GM23338 (cell line): ENCODE results near the gene KLF7. TPM values are rescaled to one million over a fixed set of nuclear protein-coding genes. Genes with fewer than 3 reads are reported as not detected.

Experiments used
- ATAC-seq: fragments of 200-7000 bp; cut with Tn5 transposase; 3 replicates; pipeline ENCODE4 v1.9.1; 2020
- DNase-seq: peaks from one replicate; pipeline ENCODE4 v3.0.0-alpha.2; 2015; ENCODE audit warnings: low spot score
- H2AFZ ChIP-seq: fragments of 200-600 bp; sonication (generic); 2 replicates; pipeline ENCODE4 v1.8.0; 2016; ENCODE audit warnings: antibody characterized with exemption, mild to moderate bottlenecking, moderate library complexity
- H3F3A ChIP-seq: fragments of 200-600 bp; sonication (generic); replicated peaks from 2 replicates; pipeline ENCODE4 v1.8.0; 2017; ENCODE audit warnings: antibody characterized with exemption, mixed run types, low read depth
- H3K27ac ChIP-seq: fragments of 200-600 bp; sonication (generic); 2 replicates; pipeline ENCODE4 v1.6.1; 2016; ENCODE audit warnings: low read depth
- H3K27me3 ChIP-seq: fragments of 200-600 bp; sonication (generic); 2 replicates; pipeline ENCODE4 v1.8.0; 2016; ENCODE audit warnings: mild to moderate bottlenecking, mixed run types, moderate library complexity; ENCODE audit not compliant: insufficient read depth
- H3K36me3 ChIP-seq: fragments of 200-600 bp; sonication (generic); 2 replicates; pipeline ENCODE4 v1.8.0; 2016; ENCODE audit warnings: mild to moderate bottlenecking; ENCODE audit not compliant: insufficient read depth
- H3K4me1 ChIP-seq: fragments of 200-600 bp; sonication (generic); 2 replicates; pipeline ENCODE4 v1.8.0; 2016; ENCODE audit warnings: mild to moderate bottlenecking, moderate library complexity; ENCODE audit not compliant: insufficient read depth
- H3K4me2 ChIP-seq: fragments of 200-600 bp; sonication (generic); 2 replicates; pipeline ENCODE4 v1.7.1; 2017; ENCODE audit warnings: mixed run types
- H3K4me3 ChIP-seq: fragments of 200-600 bp; sonication (generic); 2 replicates; pipeline ENCODE4 v1.6.1; 2016; ENCODE audit warnings: mixed run types
- H3K79me2 ChIP-seq: fragments of 200-600 bp; sonication (generic); replicated peaks from 2 replicates; pipeline ENCODE4 v1.8.0; 2017; ENCODE audit warnings: mild to moderate bottlenecking; ENCODE audit not compliant: insufficient read depth
- H3K9me2 ChIP-seq: fragments of 200-600 bp; sonication (generic); 2 replicates; pipeline ENCODE4 v1.8.0; 2017; ENCODE audit not compliant: insufficient read depth
- H4K20me1 ChIP-seq: fragments of 200-600 bp; sonication (generic); replicated peaks from 2 replicates; pipeline ENCODE4 v1.8.0; 2017; ENCODE audit warnings: mild to moderate bottlenecking; ENCODE audit not compliant: insufficient read depth
- H3K27ac Mint-ChIP-seq: 2 replicates; pipeline ENCODE4 v1.8.0; 2020; ENCODE audit warnings: inconsistent platforms, mild to moderate bottlenecking, moderate library complexity, mixed read lengths
- H3K27me3 Mint-ChIP-seq: 3 replicates; pipeline ENCODE4 v1.8.0; 2022; ENCODE audit warnings: low read depth, mild to moderate bottlenecking, moderate library complexity, mixed read lengths, inconsistent platforms; ENCODE audit not compliant: insufficient read depth, poor library complexity
- H3K36me3 Mint-ChIP-seq: 3 replicates; pipeline ENCODE4 v1.8.0; 2021; ENCODE audit warnings: low read depth, mild to moderate bottlenecking, inconsistent platforms, moderate library complexity, mixed read lengths
- H3K4me1 Mint-ChIP-seq: 3 replicates; pipeline ENCODE4 v1.8.0; 2020; ENCODE audit warnings: mild to moderate bottlenecking, inconsistent platforms, mixed read lengths
- H3K4me3 Mint-ChIP-seq: 3 replicates; pipeline ENCODE4 v1.8.0; 2021; ENCODE audit warnings: moderate library complexity, mild to moderate bottlenecking, inconsistent platforms, mixed read lengths
- H3K9me3 Mint-ChIP-seq: 3 replicates; pipeline ENCODE4 v1.8.0; 2020; ENCODE audit warnings: moderate library complexity, mild to moderate bottlenecking, inconsistent platforms, mixed read lengths
- CREB1 ChIP-seq: fragments of 250-450 bp; sonication (Bioruptor Pico); IDR thresholded peaks from 2 replicates; pipeline ENCODE4 v1.5.0; 2020; ENCODE audit warnings: low read depth, mild to moderate bottlenecking, moderate library complexity
- CTCF ChIP-seq, 2 experiments: fragments of 200-600 bp in 1 of 2; sonication (generic) in 1 of 2; conservative IDR thresholded peaks; 2 replicates each; pipeline versions ENCODE4 v1.5.1 to v1.6.1; 2016 to 2017; ENCODE audit warnings: antibody characterized with exemption in 2 of 2, low read depth in 2 of 2, mild to moderate bottlenecking in 2 of 2, moderate library complexity in 1 of 2
- ETS1 ChIP-seq: IDR thresholded peaks from 2 replicates; pipeline ENCODE4 v1.6.1; 2016; ENCODE audit warnings: antibody characterized with exemption
- EZH2 ChIP-seq: fragments of 200-600 bp; sonication (generic); IDR thresholded peaks from one replicate; pipeline ENCODE4 v1.8.0; 2017; ENCODE audit warnings: antibody characterized with exemption, mild to moderate bottlenecking, low read depth; ENCODE audit not compliant: unreplicated experiment
- EZH2phosphoT487 ChIP-seq: fragments of 200-600 bp; sonication (generic); IDR thresholded peaks from one replicate; pipeline ENCODE4 v1.8.1; 2018; ENCODE audit warnings: antibody characterized with exemption; ENCODE audit not compliant: unreplicated experiment
- JUNB ChIP-seq: IDR thresholded peaks from one replicate; pipeline ENCODE4 v1.6.1; 2016; ENCODE audit warnings: antibody characterized with exemption; ENCODE audit not compliant: unreplicated experiment
- NANOG ChIP-seq: IDR thresholded peaks from 2 replicates; pipeline ENCODE4 v1.6.1; 2016; ENCODE audit warnings: antibody characterized with exemption, borderline replicate concordance
- POLR2AphosphoS5 ChIP-seq: IDR thresholded peaks from 2 replicates; pipeline ENCODE4 v1.6.1; 2016; ENCODE audit warnings: antibody characterized with exemption, low read depth
- STAT1 ChIP-seq: IDR thresholded peaks from one replicate; pipeline ENCODE4 v1.6.1; 2016; ENCODE audit warnings: antibody characterized with exemption; ENCODE audit not compliant: unreplicated experiment
- ZNF114 ChIP-seq: fragments of 250-450 bp; sonication (Bioruptor Pico); IDR thresholded peaks from 2 replicates; pipeline ENCODE4 v1.5.0; 2020; ENCODE audit warnings: mild to moderate bottlenecking, moderate library complexity
- ZNF331 ChIP-seq: fragments of 250-450 bp; sonication (Bioruptor Pico); IDR thresholded peaks from 2 replicates; pipeline ENCODE4 v1.5.0; 2020; ENCODE audit warnings: low read depth, mild to moderate bottlenecking, moderate library complexity
- polyA plus RNA-seq: library from polyadenylated mRNA; unstranded; fragments of >200 nt; fragmentation: Nextera tagmentation; extraction: Ambion mirVana; gene quantifications from 2 replicates; pipeline ENCODE4 v1.2.1, GENCODE V29; 2016
- total RNA-seq: library from RNA; depleted of rRNA; stranded (reverse); fragments of >200 nt; shearing (Covaris generic); gene quantifications from 2 replicates; pipeline ENCODE4 v1.2.3, GENCODE V29; 2014

KLF7 gene
- total and polyA plus RNA-seq, 2 experiments from 2014 or later: 5.7 to 15.4 TPM

GRCh38 chr2:207128867-207129266, 36.9 kb downstream of the KLF7 start:
- H3K9me2 ChIP-seq: no peaks in the 10 kb centered on the region; the same call in none of the 2 replicates
- Mint-ChIP-seq H3K27ac (no peak overlapping the region), H3K9me3 (peaks cover 7% of the 10 kb centered on the region; the same call in 2 of the 3 replicates), H3K36me3 (peaks cover 38% of the 10 kb centered on the region), H3K4me3 (no peak overlapping the region), H3K27me3 (peaks cover 2% of the 10 kb centered on the region), H3K4me1 (peaks cover 29% of the 10 kb centered on the region)
- H4K20me1 ChIP-seq: no peaks in the 10 kb centered on the region
- H2AFZ ChIP-seq: no peak overlapping the region
- H3K36me3 ChIP-seq: no peaks in the 10 kb centered on the region; the same call in 1 of the 2 replicates
- no peaks in the 10 kb centered on the region for H3F3A ChIP-seq
- TF ChIP-seq EZH2: no peak
- TF ChIP-seq STAT1: no peak
- TF ChIP-seq ZNF114: no peak
- TF ChIP-seq JUNB: no peak
- no peak for TF ChIP-seq EZH2phosphoT487
- TF ChIP-seq ZNF331: no peak
- no peak for TF ChIP-seq ETS1
- TF ChIP-seq POLR2AphosphoS5: no peak
- H3K27me3 ChIP-seq: no peaks in the 10 kb centered on the region
- peaks cover 18% of the 10 kb centered on the region for H3K4me1 ChIP-seq
- H3K27ac ChIP-seq: no peak overlapping the region
- H3K4me2 ChIP-seq: no peak overlapping the region
- no peak overlapping the region for H3K4me3 ChIP-seq
- DNase-seq (no peak), ATAC-seq (no peak)
- peaks cover 88% of the 10 kb centered on the region for H3K79me2 ChIP-seq

GRCh38 chr2:207126724-207127308, 38.9 kb downstream of the KLF7 start:
- H3K4me1 Mint-ChIP-seq: peaks cover 28% of the 10 kb centered on the region
- Histone ChIP-seq H3K9me2 (no peaks in the 10 kb centered on the region; the same call in 1 of the 2 replicates), H3K36me3 (no peaks in the 10 kb centered on the region; the same call in 1 of the 2 replicates), H2AFZ (no peak overlapping the region), H3F3A (no peaks in the 10 kb centered on the region), H3K27ac (no peak overlapping the region), H3K79me2 (peaks cover 83% of the 10 kb centered on the region), H3K4me1 (peaks cover 10% of the 10 kb centered on the region), H3K27me3 (no peaks in the 10 kb centered on the region), H3K4me2 (no peak overlapping the region), H4K20me1 (no peaks in the 10 kb centered on the region), H3K4me3 (no peak overlapping the region)
- TF ChIP-seq EZH2phosphoT487 (no peak), NANOG (no peak)
- peaks cover 7% of the 10 kb centered on the region; the same call in 2 of the 3 replicates for H3K9me3 Mint-ChIP-seq
- no peaks in the 10 kb centered on the region for H3K27me3 Mint-ChIP-seq
- H3K4me3 Mint-ChIP-seq: no peak overlapping the region
- DNase-seq (no peak), ATAC-seq (no peak)
- H3K27ac Mint-ChIP-seq: no peak overlapping the region
- H3K36me3 Mint-ChIP-seq: peaks cover 44% of the 10 kb centered on the region

- no peaks in the 10 kb centered on the region for H4K20me1 ChIP-seq
- H3K36me3 Mint-ChIP-seq: peaks cover 30% of the 10 kb centered on the region
- no peaks in the 10 kb centered on the region for H3F3A ChIP-seq
- H2AFZ ChIP-seq: no peak overlapping the region
- no peaks in the 10 kb centered on the region; the same call in 1 of the 2 replicates for H3K9me2 ChIP-seq
- H3K36me3 ChIP-seq: no peaks in the 10 kb centered on the region; the same call in 1 of the 2 replicates
- H3K27me3 ChIP-seq: no peaks in the 10 kb centered on the region
- H3K27ac ChIP-seq: no peak overlapping the region
- no peak overlapping the region for H3K4me3 ChIP-seq
- H3K4me1 ChIP-seq: peaks cover 14% of the 10 kb centered on the region
- H3K79me2 ChIP-seq: peaks cover 83% of the 10 kb centered on the region
- peaks cover 4% of the 10 kb centered on the region; the same call in 1 of the 3 replicates for H3K9me3 Mint-ChIP-seq
- ATAC-seq: no peak
- DNase-seq: no peak
- no peak overlapping the region for H3K27ac Mint-ChIP-seq
- peak overlapping the region; percentile 35; the same call in 1 of the 2 replicates for H3K4me2 ChIP-seq
- H3K4me1 Mint-ChIP-seq: peaks cover 27% of the 10 kb centered on the region
- H3K27me3 Mint-ChIP-seq: peaks cover 3% of the 10 kb centered on the region
- H3K4me3 Mint-ChIP-seq: no peak overlapping the region
- TF ChIP-seq EZH2 (no peak), POLR2AphosphoS5 (no peak), CTCF (conservative IDR thresholded peaks at IDR 0.05; ENCODE audit: low read depth in 2 of 2) (no peak), ZNF331 (no peak), EZH2phosphoT487 (no peak), JUNB (no peak), ETS1 (no peak), CREB1 (CRISPR knock-in tag) (no peak)
Measured at GRCh38 chr2:207123776-207124391, 41.9 kb downstream of the KLF7 start.
